Muscle layer of colon (tissue), 2 donors: ENCODE measurements around the gene GBE1.

Experiments used
- H3K27ac ChIP-seq: one replicate; pipeline ENCODE4 v1.7.0; 2013; ENCODE audit warnings: low read depth, mild to moderate bottlenecking, low read length, moderate library complexity
- H3K27me3 ChIP-seq, 2 donors: one replicate each; pipeline ENCODE4 v1.7.0; 2013; ENCODE audit warnings: low read length in 2 of 2, mild to moderate bottlenecking in 2 of 2; ENCODE audit not compliant: insufficient read depth in 2 of 2, control insufficient read depth in 1 of 2
- H3K36me3 ChIP-seq: one replicate; pipeline ENCODE4 v1.7.0; 2013; ENCODE audit warnings: mild to moderate bottlenecking, low read length; ENCODE audit not compliant: insufficient read depth
- H3K4me1 ChIP-seq: one replicate; pipeline ENCODE4 v1.7.0; 2013; ENCODE audit warnings: mild to moderate bottlenecking, low read length; ENCODE audit not compliant: insufficient read depth
- H3K4me3 ChIP-seq, 2 donors: one replicate each; pipeline ENCODE4 v1.7.0; 2013; ENCODE audit warnings: low read length in 2 of 2, low read depth in 1 of 2, mild to moderate bottlenecking in 1 of 2, moderate library complexity in 1 of 2
- H3K9ac ChIP-seq: one replicate; pipeline ENCODE4 v1.7.0; 2013; ENCODE audit warnings: low read length
- H3K9me3 ChIP-seq: one replicate; pipeline ENCODE4 v1.7.0; 2013; ENCODE audit warnings: mild to moderate bottlenecking, low read length
- donor health status: abdominal sarcoma.
- donor health status: Adenocarcinoma of cecum.

Gene GBE1

GRCh38 chr3:81554801-81555200, 206.6 kb downstream of the GBE1 start:
- Histone ChIP-seq H3K27me3 (no peaks in the 10 kb centered on the region), H3K9me3 (no peaks in the 10 kb centered on the region), H3K4me3 (no peak overlapping the region), H3K4me1 (no peaks in the 10 kb centered on the region), H3K9ac (no peak overlapping the region), H3K36me3 (no peaks in the 10 kb centered on the region), H3K27ac (no peak overlapping the region)

- Histone ChIP-seq H3K9ac (no peak overlapping the region), H3K27ac (no peak overlapping the region)
Measured at GRCh38 chr3:81554388-81554787, 207.1 kb downstream of the GBE1 start.

GRCh38 chr3:81550415-81550814, 211.0 kb downstream of the GBE1 start:
- no peak overlapping the region for H3K9ac ChIP-seq
- H3K27me3 ChIP-seq: no peaks in the 10 kb centered on the region
- H3K4me3 ChIP-seq: no peak overlapping the region
- no peaks in the 10 kb centered on the region for H3K9me3 ChIP-seq
- no peaks in the 10 kb centered on the region for H3K4me1 ChIP-seq
- H3K27ac ChIP-seq: no peak overlapping the region
- no peaks in the 10 kb centered on the region for H3K36me3 ChIP-seq

More at GRCh38 chr3:81554388-81554787, 207.1 kb downstream of the GBE1 start:
- Histone ChIP-seq H3K27me3 (no peaks in the 10 kb centered on the region), H3K4me1 (no peaks in the 10 kb centered on the region), H3K36me3 (no peaks in the 10 kb centered on the region), H3K9me3 (no peaks in the 10 kb centered on the region), H3K4me3 (no peak overlapping the region)

GRCh38 chr3:81549831-81550230, 211.6 kb downstream of the GBE1 start:
- H3K9ac ChIP-seq: no peak overlapping the region
- no peaks in the 10 kb centered on the region for H3K4me1 ChIP-seq
- H3K27me3 ChIP-seq: no peaks in the 10 kb centered on the region
- H3K4me3 ChIP-seq: no peak overlapping the region
- H3K36me3 ChIP-seq: no peaks in the 10 kb centered on the region
- H3K9me3 ChIP-seq: no peaks in the 10 kb centered on the region
- H3K27ac ChIP-seq: no peak overlapping the region

GRCh38 chr3:81549388-81549787, 212.1 kb downstream of the GBE1 start:
- H3K9ac ChIP-seq: no peak overlapping the region
- no peaks in the 10 kb centered on the region for H3K4me1 ChIP-seq
- no peaks in the 10 kb centered on the region for H3K9me3 ChIP-seq
- H3K4me3 ChIP-seq: no peak overlapping the region
- H3K27me3 ChIP-seq: no peaks in the 10 kb centered on the region
- H3K36me3 ChIP-seq: no peaks in the 10 kb centered on the region
- no peak overlapping the region for H3K27ac ChIP-seq

GRCh38 chr3:81545572-81545971, 215.9 kb downstream of the GBE1 start:
- Histone ChIP-seq H3K27ac (no peak overlapping the region), H3K4me1 (no peaks in the 10 kb centered on the region), H3K4me3 (no peak overlapping the region), H3K36me3 (no peaks in the 10 kb centered on the region), H3K9ac (no peak overlapping the region), H3K27me3 (no peaks in the 10 kb centered on the region), H3K9me3 (no peaks in the 10 kb centered on the region)

GRCh38 chr3:81544385-81544784, 217.1 kb downstream of the GBE1 start:
- Histone ChIP-seq H3K27ac (no peak overlapping the region), H3K27me3 (no peaks in the 10 kb centered on the region), H3K36me3 (no peaks in the 10 kb centered on the region), H3K9me3 (no peaks in the 10 kb centered on the region), H3K4me1 (no peaks in the 10 kb centered on the region), H3K4me3 (no peak overlapping the region), H3K9ac (no peak overlapping the region)

GRCh38 chr3:81540787-81541186, 220.7 kb downstream of the GBE1 start:
- Histone ChIP-seq H3K9ac (no peak overlapping the region), H3K27ac (no peak overlapping the region), H3K9me3 (no peaks in the 10 kb centered on the region), H3K4me1 (no peaks in the 10 kb centered on the region), H3K36me3 (no peaks in the 10 kb centered on the region), H3K27me3 (no peaks in the 10 kb centered on the region), H3K4me3 (no peak overlapping the region)

- Histone ChIP-seq H3K9ac (no peak overlapping the region), H3K27me3 (no peaks in the 10 kb centered on the region), H3K4me1 (no peaks in the 10 kb centered on the region), H3K27ac (no peak overlapping the region), H3K9me3 (no peaks in the 10 kb centered on the region), H3K4me3 (no peak overlapping the region), H3K36me3 (peaks cover 10% of the 10 kb centered on the region)
Measured at GRCh38 chr3:81531846-81532245, 229.6 kb downstream of the GBE1 start.

- Histone ChIP-seq H3K27ac (no peak overlapping the region), H3K4me3 (no peak overlapping the region), H3K36me3 (peaks cover 10% of the 10 kb centered on the region), H3K4me1 (no peaks in the 10 kb centered on the region), H3K27me3 (no peaks in the 10 kb centered on the region), H3K9me3 (no peaks in the 10 kb centered on the region), H3K9ac (no peak overlapping the region)
Measured at GRCh38 chr3:81531263-81531662, 230.2 kb downstream of the GBE1 start.

GRCh38 chr3:81530180-81530939, 231.1 kb downstream of the GBE1 start:
- Histone ChIP-seq H3K4me1 (no peaks in the 10 kb centered on the region), H3K9ac (no peak overlapping the region), H3K9me3 (no peaks in the 10 kb centered on the region), H3K27ac (no peak overlapping the region), H3K4me3 (no peak overlapping the region), H3K27me3 (no peaks in the 10 kb centered on the region), H3K36me3 (peaks cover 10% of the 10 kb centered on the region)

GRCh38 chr3:81521855-81522254, 239.6 kb downstream of the GBE1 start:
- peaks cover 5% of the 10 kb centered on the region for H3K4me1 ChIP-seq
- no peak overlapping the region for H3K4me3 ChIP-seq

More at GRCh38 chr3:81521855-81522254, 239.6 kb downstream of the GBE1 start:
- H3K36me3 ChIP-seq: no peaks in the 10 kb centered on the region
- no peak overlapping the region for H3K27ac ChIP-seq
- no peaks in the 10 kb centered on the region for H3K27me3 ChIP-seq
- no peaks in the 10 kb centered on the region for H3K9me3 ChIP-seq
- H3K9ac ChIP-seq: no peak overlapping the region
